Astrocyte of the cerebellum (primary cell): ENCODE results near the gene TNFSF11.

Source experiments
- DNase-seq: peaks from one replicate; pipeline ENCODE4 v3.0.0-alpha.2; 2011; ENCODE audit warnings: low read depth
- H3K4me3 ChIP-seq: 2 replicates; pipeline ENCODE4 v1.5.1; 2011; ENCODE audit warnings: mild to moderate bottlenecking, low read depth, low read length, moderate library complexity
- CTCF ChIP-seq: IDR thresholded peaks from 2 replicates; pipeline ENCODE4 v1.5.1; 2012; ENCODE audit warnings: low read length, low read depth, moderate library complexity, mild to moderate bottlenecking; ENCODE audit errors: missing control alignments
- in situ Hi-C: cut with HindIII; loops from 2 replicates; pipeline ENCODE4 v1.10.0; 2017; ENCODE audit warnings: low sequenced_read_pairs

Gene TNFSF11

GRCh38 chr13:42533336-42533591 lies 40.7 kb upstream of the TNFSF11 start:
- TF ChIP-seq CTCF = no peak
- DNase-seq = no peak
- no peak overlapping the region for H3K4me3 ChIP-seq
- in situ Hi-C loops = no loop called here

- no peak for TF ChIP-seq CTCF
- no peak overlapping the region for H3K4me3 ChIP-seq
- no peak for DNase-seq
- in situ Hi-C loops = no loop called here
Observed at GRCh38 chr13:42534785-42535184, 39.2 kb upstream of the TNFSF11 start.

DNA sequence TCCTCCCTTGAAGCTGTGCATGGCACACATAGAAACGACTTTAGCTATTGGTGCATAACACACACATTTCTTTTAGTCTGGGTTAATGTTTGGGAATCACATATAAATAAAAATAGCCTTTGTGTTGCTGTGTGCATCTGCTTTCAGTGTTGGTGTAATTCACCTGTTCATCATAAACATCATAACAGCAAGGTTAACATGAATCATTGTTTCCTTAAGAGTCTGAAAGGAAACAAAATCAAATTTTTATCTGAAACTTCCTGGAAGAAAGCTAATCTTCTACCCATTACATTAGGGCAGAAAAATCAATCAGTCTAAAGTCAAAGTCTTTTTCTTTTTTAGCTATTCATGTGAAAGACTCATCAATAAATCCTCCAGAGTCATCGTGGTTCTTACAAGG lies 35.0 kb upstream of the TNFSF11 start:
- in situ Hi-C loops = no loop called here
- DNase-seq = no peak
- no peak overlapping the region for H3K4me3 ChIP-seq
- no peak for TF ChIP-seq CTCF

- no peak for TF ChIP-seq CTCF
- no peak overlapping the region for H3K4me3 ChIP-seq
- DNase-seq = no peak
- in situ Hi-C loops = no loop called here
Observed at GRCh38 chr13:42539670-42540069, 34.3 kb upstream of the TNFSF11 start.

DNA sequence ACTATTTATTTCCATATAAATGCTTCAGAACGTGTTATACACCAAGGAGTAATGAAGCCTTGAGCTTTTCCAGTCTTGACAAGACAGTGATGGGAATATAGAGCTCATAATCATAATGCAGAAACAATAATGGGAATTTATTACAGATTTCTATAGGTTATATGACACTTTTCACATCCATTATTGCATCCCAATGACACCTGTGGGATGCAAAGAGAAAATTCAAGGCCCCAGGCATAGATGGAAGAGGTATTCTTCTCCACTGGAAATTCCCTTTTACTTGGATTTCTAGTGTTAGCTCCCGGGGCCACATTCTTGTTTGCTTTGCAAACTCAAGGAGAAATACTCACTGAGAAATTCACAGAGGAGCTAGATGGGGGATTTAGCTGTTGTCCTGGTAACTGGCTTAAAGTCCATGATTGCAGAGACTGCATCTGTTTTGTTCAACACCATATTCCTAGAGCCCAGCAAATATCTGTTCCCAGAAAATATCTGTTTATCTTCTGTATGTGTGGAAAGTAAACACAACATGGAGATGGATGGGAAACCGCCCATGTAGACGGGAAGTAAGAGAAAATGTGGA lies 30.6 kb upstream of the TNFSF11 start:
- no peak for TF ChIP-seq CTCF
- H3K4me3 ChIP-seq = no peak overlapping the region
- DNase-seq = no peak
- in situ Hi-C loops = no loop called here

DNA sequence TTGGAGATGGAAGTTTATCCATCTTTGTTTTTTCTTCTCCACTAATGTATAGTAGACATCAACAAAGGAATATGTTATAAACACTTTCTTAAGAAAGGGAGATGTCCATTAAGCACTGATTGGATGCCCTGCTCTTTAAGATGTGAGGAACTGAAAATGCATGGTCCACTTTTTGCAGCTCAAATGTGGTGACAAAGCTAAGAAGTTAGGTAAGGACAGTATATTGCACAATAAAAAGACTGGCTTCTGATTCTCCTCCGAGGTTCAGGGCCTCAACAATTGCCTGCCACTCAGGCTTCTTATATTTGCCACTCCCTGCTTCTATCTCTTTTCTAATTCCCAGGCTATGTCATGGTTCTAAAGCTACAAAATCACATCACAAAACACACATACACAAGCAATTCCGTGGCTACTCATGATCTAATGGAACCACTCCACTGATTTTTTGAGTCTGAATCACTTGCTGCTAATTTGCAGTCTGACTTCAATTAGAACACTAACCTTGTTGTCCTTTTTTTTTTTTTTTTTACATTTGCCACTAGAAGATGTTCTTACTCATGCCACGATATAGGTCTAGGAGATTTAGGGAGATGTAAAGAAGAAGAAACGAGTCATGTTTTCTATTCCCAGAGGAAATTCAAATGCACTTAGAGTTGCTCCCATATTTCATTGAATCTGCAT lies 29.6 kb upstream of the TNFSF11 start:
- DNase-seq = no peak
- H3K4me3 ChIP-seq = no peak overlapping the region
- no peak for TF ChIP-seq CTCF
- in situ Hi-C loops = no loop called here
